Measurements from ENCODE around the gene DNAJC8. TPM values are rescaled to one million over a fixed set of nuclear protein-coding genes. Genes with fewer than 3 reads are reported as not detected.

The DNAJC8 gene
- total RNA-seq, 2 experiments from 2014 or later, result 106 TPM

GRCh38 chr1:28170001-28170596 lies 62.7 kb downstream of the DNAJC8 start:
- Mint-ChIP-seq H3K9me3 (peaks cover 2% of the 10 kb centered on the region), H3K4me1 (peaks cover 42% of the 10 kb centered on the region), H3K27me3 (peaks cover 25% of the 10 kb centered on the region), H3K4me3 (no peak overlapping the region), H3K36me3 (peaks cover 3% of the 10 kb centered on the region), H3K27ac (peak overlapping the region; percentile 61)
- POLR2A ChIA-PET, result interaction anchor here (0.9 to 1.9 kb wide), 6 partner anchors 25 to 173 kb away, joined by 3 to 15 read pairs (median 3); no protein-coding TSS in a partner anchor
- ATAC-seq (ENCODE audit: low read depth) (no peak), DNase-seq (no peak)

GRCh38 chr1:28163496-28164161 lies 69.2 kb downstream of the DNAJC8 start:
- Mint-ChIP-seq H3K9me3 (peaks cover 2% of the 10 kb centered on the region), H3K36me3 (peaks cover 4% of the 10 kb centered on the region), H3K27me3 (peaks cover 42% of the 10 kb centered on the region), H3K4me3 (no peak overlapping the region), H3K27ac (no peak overlapping the region), H3K4me1 (peaks cover 14% of the 10 kb centered on the region)
- ATAC-seq (ENCODE audit: low read depth), result no peak
- DNase-seq, result no peak
- POLR2A ChIA-PET, result no interaction called here

GRCh38 chr1:28162151-28162550 lies 70.7 kb downstream of the DNAJC8 start:
- Mint-ChIP-seq H3K27me3 (peaks cover 39% of the 10 kb centered on the region), H3K9me3 (peaks cover 2% of the 10 kb centered on the region), H3K4me3 (no peak overlapping the region), H3K27ac (peak overlapping the region; percentile 44), H3K36me3 (peaks cover 3% of the 10 kb centered on the region), H3K4me1 (peaks cover 9% of the 10 kb centered on the region)
- DNase-seq (no peak), ATAC-seq (ENCODE audit: low read depth) (no peak)
- POLR2A ChIA-PET, result interaction anchor here (0.9 kb wide), 1 partner anchor 10 kb away, joined by 4 read pairs; no protein-coding TSS in a partner anchor

- Mint-ChIP-seq H3K27ac (peak overlapping the region; percentile 44), H3K9me3 (peaks cover 2% of the 10 kb centered on the region), H3K4me3 (no peak overlapping the region), H3K36me3 (peaks cover 3% of the 10 kb centered on the region), H3K27me3 (peaks cover 35% of the 10 kb centered on the region), H3K4me1 (peaks cover 9% of the 10 kb centered on the region)
- DNase-seq (no peak), ATAC-seq (ENCODE audit: low read depth) (no peak)
- POLR2A ChIA-PET, result interaction anchor here (0.9 kb wide), 1 partner anchor 11 kb away, joined by 4 read pairs; no protein-coding TSS in a partner anchor
Measured at GRCh38 chr1:28161751-28162150, 71.1 kb downstream of the DNAJC8 start.

GRCh38 chr1:28160782-28161266 lies 72.0 kb downstream of the DNAJC8 start:
- POLR2A ChIA-PET, result no interaction called here

GRCh38 chr1:28159680-28160079 lies 73.1 kb downstream of the DNAJC8 start:
- Mint-ChIP-seq H3K36me3 (peaks cover 3% of the 10 kb centered on the region), H3K4me1 (peaks cover 11% of the 10 kb centered on the region), H3K9me3 (no peaks in the 10 kb centered on the region), H3K27me3 (peaks cover 21% of the 10 kb centered on the region), H3K27ac (no peak overlapping the region), H3K4me3 (no peak overlapping the region)
- no peak for DNase-seq
- ATAC-seq (ENCODE audit: low read depth), result no peak
- POLR2A ChIA-PET, result no interaction called here

More at GRCh38 chr1:28160782-28161266, 72.0 kb downstream of the DNAJC8 start:
- no peak for DNase-seq
- Mint-ChIP-seq H3K36me3 (peaks cover 3% of the 10 kb centered on the region), H3K27me3 (peaks cover 29% of the 10 kb centered on the region), H3K9me3 (peaks cover under 1% of the 10 kb centered on the region), H3K27ac (peak overlapping the region; percentile 47), H3K4me1 (peaks cover 9% of the 10 kb centered on the region), H3K4me3 (no peak overlapping the region)
- no peak for ATAC-seq (ENCODE audit: low read depth)

- Mint-ChIP-seq H3K27ac (no peak overlapping the region), H3K27me3 (peaks cover 20% of the 10 kb centered on the region), H3K4me3 (no peak overlapping the region), H3K9me3 (no peaks in the 10 kb centered on the region), H3K4me1 (peaks cover 12% of the 10 kb centered on the region), H3K36me3 (peaks cover 3% of the 10 kb centered on the region)
- no peak for DNase-seq
- POLR2A ChIA-PET, result no interaction called here
- ATAC-seq (ENCODE audit: low read depth), result no peak
Measured at GRCh38 chr1:28159243-28159642, 73.6 kb downstream of the DNAJC8 start.

- no peak overlapping the region for H3K4me3 Mint-ChIP-seq
- no peak for ATAC-seq (ENCODE audit: low read depth)
- DNase-seq, result no peak
- H3K27ac Mint-ChIP-seq, result no peak overlapping the region
- H3K9me3 Mint-ChIP-seq, result no peaks in the 10 kb centered on the region
- H3K27me3 Mint-ChIP-seq, result peaks cover 15% of the 10 kb centered on the region
- peaks cover 13% of the 10 kb centered on the region for H3K4me1 Mint-ChIP-seq
- peaks cover 3% of the 10 kb centered on the region for H3K36me3 Mint-ChIP-seq
- POLR2A ChIA-PET, result no interaction called here
Measured at GRCh38 chr1:28157894-28158293, 74.9 kb downstream of the DNAJC8 start.

GRCh38 chr1:28156821-28157220 lies 76.0 kb downstream of the DNAJC8 start:
- ATAC-seq (ENCODE audit: low read depth) (no peak), DNase-seq (no peak)
- Mint-ChIP-seq H3K36me3 (peaks cover 3% of the 10 kb centered on the region), H3K4me1 (peaks cover 12% of the 10 kb centered on the region), H3K27me3 (peaks cover 11% of the 10 kb centered on the region), H3K4me3 (no peak overlapping the region), H3K27ac (no peak overlapping the region), H3K9me3 (no peaks in the 10 kb centered on the region)
- POLR2A ChIA-PET, result no interaction called here

GRCh38 chr1:28155628-28156027 lies 77.2 kb downstream of the DNAJC8 start:
- DNase-seq, result no peak
- Mint-ChIP-seq H3K27ac (no peak overlapping the region), H3K4me3 (no peak overlapping the region), H3K36me3 (peaks cover 3% of the 10 kb centered on the region), H3K4me1 (peaks cover 5% of the 10 kb centered on the region), H3K9me3 (no peaks in the 10 kb centered on the region), H3K27me3 (peaks cover 10% of the 10 kb centered on the region)
- POLR2A ChIA-PET, result no interaction called here
- ATAC-seq (ENCODE audit: low read depth), result no peak

GRCh38 chr1:28154078-28154594 lies 78.7 kb downstream of the DNAJC8 start:
- Mint-ChIP-seq H3K27ac (no peak overlapping the region), H3K4me3 (no peak overlapping the region), H3K27me3 (peaks cover 13% of the 10 kb centered on the region), H3K9me3 (no peaks in the 10 kb centered on the region), H3K4me1 (peaks cover 5% of the 10 kb centered on the region), H3K36me3 (peaks cover 5% of the 10 kb centered on the region)
- POLR2A ChIA-PET, result no interaction called here
- no peak for ATAC-seq (ENCODE audit: low read depth)
- no peak for DNase-seq

Data from activated naive CD8-positive, alpha-beta T cell treated with anti-CD3 and anti-CD28 coated beads, Interleukin-2, amount 10 ng/mL, durations not matched to agents 7 days and 5 days (primary cell).